Mesothelial cell of epicardium (in vitro differentiated cells): ENCODE measurements around the gene RASGRP4. TPM values are rescaled to one million over a fixed set of nuclear protein-coding genes. Genes with fewer than 3 reads are reported as not detected.
"Not testable (repeated sequence)": the region's sequence is repeated elsewhere in the genome, so short reads cannot be mapped to it uniquely, and the experiment has no call there.

Experiments
- DNase-seq, 2 experiments: peaks; one replicate each; pipeline ENCODE4 v3.0.0; 2021; ENCODE audit warnings: low spot score in 2 of 2; ENCODE audit not compliant: unreplicated experiment in 2 of 2
- H3K27ac Mint-ChIP-seq: 2 replicates; pipeline ENCODE4 v1.8.0; 2021; ENCODE audit warnings: mixed read lengths
- H3K27me3 Mint-ChIP-seq: 2 replicates; pipeline ENCODE4 v1.8.0; 2021; ENCODE audit warnings: low read depth, mixed read lengths
- H3K36me3 Mint-ChIP-seq: 2 replicates; pipeline ENCODE4 v1.8.0; 2021; ENCODE audit warnings: mixed read lengths
- H3K4me1 Mint-ChIP-seq: 2 replicates; pipeline ENCODE4 v1.8.0; 2021; ENCODE audit warnings: mixed read lengths
- H3K4me3 Mint-ChIP-seq: 2 replicates; pipeline ENCODE4 v1.8.0; 2021; ENCODE audit warnings: mild to moderate bottlenecking, moderate library complexity, mixed read lengths
- H3K9me3 Mint-ChIP-seq: 2 replicates; pipeline ENCODE4 v1.8.0; 2021; ENCODE audit warnings: mixed read lengths
- CTCF ChIP-seq: fragments of 200-600 bp; sonication (generic); IDR thresholded peaks from one replicate; pipeline ENCODE4 v1.5.0; 2021; ENCODE audit warnings: antibody characterized with exemption; ENCODE audit not compliant: unreplicated experiment
- total RNA-seq: library from RNA; stranded (reverse); gene quantifications from 3 replicates; pipeline ENCODE4 v1.2.1, GENCODE V29; 2021

The RASGRP4 gene
- total RNA-seq, 1 donor from 2014 or later: 1.2 TPM

- H3K36me3 Mint-ChIP-seq: no peaks in the 10 kb centered on the region
- H3K27ac Mint-ChIP-seq: no peak overlapping the region
Measured at GRCh38 chr19:38429055-38429810, 3.2 kb upstream of the RASGRP4 start.

GRCh38 chr19:38427035-38427677 is 1.1 kb upstream of the RASGRP4 start:
- H3K27me3 Mint-ChIP-seq: peaks cover 17% of the 10 kb centered on the region
- not testable (repeated sequence) for H3K27ac Mint-ChIP-seq, H3K36me3 Mint-ChIP-seq, DNase-seq, H3K4me3 Mint-ChIP-seq, H3K9me3 Mint-ChIP-seq, H3K4me1 Mint-ChIP-seq

More at GRCh38 chr19:38429055-38429810, 3.2 kb upstream of the RASGRP4 start:
- no peak for DNase-seq
- peaks cover 27% of the 10 kb centered on the region for H3K27me3 Mint-ChIP-seq
- H3K9me3 Mint-ChIP-seq: no peaks in the 10 kb centered on the region
- peaks cover 12% of the 10 kb centered on the region for H3K4me1 Mint-ChIP-seq
- H3K4me3 Mint-ChIP-seq: no peak overlapping the region
- TF ChIP-seq CTCF: no peak

- Mint-ChIP-seq H3K4me3 (no peak overlapping the region), H3K27ac (no peak overlapping the region), H3K4me1 (peaks cover 6% of the 10 kb centered on the region), H3K9me3 (no peaks in the 10 kb centered on the region), H3K27me3 (peaks cover 16% of the 10 kb centered on the region), H3K36me3 (no peaks in the 10 kb centered on the region)
- no peak for TF ChIP-seq CTCF
- DNase-seq: no peak
Measured at GRCh38 chr19:38425222-38425809, 703 bp downstream of the RASGRP4 start.

GRCh38 chr19:38424272-38424671 is 1.7 kb downstream of the RASGRP4 start:
- no peak for TF ChIP-seq CTCF
- Mint-ChIP-seq H3K27ac (no peak overlapping the region), H3K4me3 (no peak overlapping the region), H3K36me3 (no peaks in the 10 kb centered on the region), H3K4me1 (peaks cover 6% of the 10 kb centered on the region), H3K9me3 (no peaks in the 10 kb centered on the region), H3K27me3 (peaks cover 19% of the 10 kb centered on the region)
- DNase-seq: no peak

GRCh38 chr19:38422438-38422837 is 3.6 kb downstream of the RASGRP4 start:
- no peak for DNase-seq
- H3K27ac Mint-ChIP-seq: no peak overlapping the region
- no peaks in the 10 kb centered on the region for H3K36me3 Mint-ChIP-seq
- H3K4me3 Mint-ChIP-seq: no peak overlapping the region
- no peaks in the 10 kb centered on the region for H3K9me3 Mint-ChIP-seq
- H3K27me3 Mint-ChIP-seq: peaks cover 30% of the 10 kb centered on the region
- TF ChIP-seq CTCF: no peak
- peaks cover 14% of the 10 kb centered on the region for H3K4me1 Mint-ChIP-seq

- no peak overlapping the region for H3K4me3 Mint-ChIP-seq
- H3K4me1 Mint-ChIP-seq: peaks cover 18% of the 10 kb centered on the region
- TF ChIP-seq CTCF: no peak
- H3K36me3 Mint-ChIP-seq: no peaks in the 10 kb centered on the region
- H3K27ac Mint-ChIP-seq: no peak overlapping the region
- no peaks in the 10 kb centered on the region for H3K9me3 Mint-ChIP-seq
- peaks cover 35% of the 10 kb centered on the region for H3K27me3 Mint-ChIP-seq
- no peak for DNase-seq
Measured at GRCh38 chr19:38421856-38422255, 4.2 kb downstream of the RASGRP4 start.
